ENCODE measurements around the gene COL19A1. TPM values are rescaled to one million over a fixed set of nuclear protein-coding genes. Genes with fewer than 3 reads are reported as not detected.

The COL19A1 gene
- total and polyA plus RNA-seq, 2 of the 13 experiments (the other 11 are each of a cell fraction or from before 2014, with no cell fraction given): not detected

- DNase-seq (ENCODE audit: low spot score) (no peak), FAIRE-seq (no peak), ATAC-seq (no peak)
- no peak overlapping the region for H3K4me3 ChIP-seq (replicated peaks in 1 of 3; ENCODE audit: insufficient read depth in 1 of 3, low read depth in 2 of 3, low read length in 3 of 3)
- H4K20me1 ChIP-seq (ENCODE audit: insufficient read depth, low read length): no peaks in the 10 kb centered on the region
- H3K79me2 ChIP-seq (ENCODE audit: insufficient read depth, low read length): no peaks in the 10 kb centered on the region
- no TSS peak for BruUV-seq (replicated peaks)
- WGBS (ENCODE audit: low lambda C conversion rate): 3% methylated on average over 5 of the region's 5 CpGs
- H3K9me3 ChIP-seq (ENCODE audit: low read length): no peaks in the 10 kb centered on the region
- no peak overlapping the region for H3K4me2 ChIP-seq (ENCODE audit: low read depth, low read length)
- TF ChIP-seq, protein P1, sequence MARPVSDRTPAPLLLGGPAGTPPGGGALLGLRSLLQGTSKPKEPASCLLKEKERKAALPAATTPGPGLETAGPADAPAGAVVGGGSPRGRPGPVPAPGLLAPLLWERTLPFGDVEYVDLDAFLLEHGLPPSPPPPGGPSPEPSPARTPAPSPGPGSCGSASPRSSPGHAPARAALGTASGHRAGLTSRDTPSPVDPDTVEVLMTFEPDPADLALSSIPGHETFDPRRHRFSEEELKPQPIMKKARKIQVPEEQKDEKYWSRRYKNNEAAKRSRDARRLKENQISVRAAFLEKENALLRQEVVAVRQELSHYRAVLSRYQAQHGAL (CRISPR knock-in tag; IDR thresholded peaks at IDR 0.05; ENCODE audit: not compliant biosample characterization): no peak
- H2AFZ ChIP-seq (ENCODE audit: low read length): no peak overlapping the region
- H3K9ac ChIP-seq (ENCODE audit: insufficient read depth, low read depth, low read length): no peak overlapping the region
- ChIA-PET CTCF (ENCODE audit: low intra/inter-chr PET ratio, low total read pairs) (no interaction called here), POLR2A (no interaction called here)
- H3K4me1 ChIP-seq (ENCODE audit: insufficient read depth, low read length): no peaks in the 10 kb centered on the region
- H3K27me3 ChIP-seq (ENCODE audit: control insufficient read depth in 1 of 2, insufficient read depth in 2 of 2, low read length in 2 of 2): no peaks in the 10 kb centered on the region
- in situ Hi-C loops (cut with HindIII; ENCODE audit: extremely low pct_ligation_motif_present, low pct_unique_long_range_greater_than_20kb): loop anchor here (25.0 kb wide), 2 partner anchors 375 to 1475 kb away; partner anchors contain the start of gene ADGRB3
- H3K36me3 ChIP-seq (replicated peaks in 1 of 2; ENCODE audit: control insufficient read depth in 1 of 2, insufficient read depth in 2 of 2, low read length in 2 of 2): no peaks in the 10 kb centered on the region
- intact Hi-C loops (cut with micrococcal nuclease; ENCODE audit: unreplicated experiment): no loop called here
- H3K27ac ChIP-seq (ENCODE audit: extremely low read length, insufficient read depth, low read length): no peak overlapping the region
These were observed 246.4 kb downstream of the COL19A1 start for GRCh38 chr6:70112716-70113115.

GRCh38 chr6:70113171-70113570 lies 246.8 kb downstream of the COL19A1 start:
- Histone ChIP-seq H3K9me3 (ENCODE audit: low read length) (no peaks in the 10 kb centered on the region), H3K4me3 (replicated peaks in 1 of 3; ENCODE audit: insufficient read depth in 1 of 3, low read depth in 2 of 3, low read length in 3 of 3) (no peak overlapping the region), H3K9ac (ENCODE audit: insufficient read depth, low read depth, low read length) (no peak overlapping the region), H3K27me3 (ENCODE audit: control insufficient read depth in 1 of 2, insufficient read depth in 2 of 2, low read length in 2 of 2) (no peaks in the 10 kb centered on the region), H2AFZ (ENCODE audit: low read length) (no peak overlapping the region), H3K36me3 (replicated peaks in 1 of 2; ENCODE audit: control insufficient read depth in 1 of 2, insufficient read depth in 2 of 2, low read length in 2 of 2) (no peaks in the 10 kb centered on the region), H3K4me1 (ENCODE audit: insufficient read depth, low read length) (no peaks in the 10 kb centered on the region), H3K27ac (ENCODE audit: extremely low read length, insufficient read depth, low read length) (no peak overlapping the region), H3K4me2 (ENCODE audit: low read depth, low read length) (no peak overlapping the region), H3K79me2 (ENCODE audit: insufficient read depth, low read length) (no peaks in the 10 kb centered on the region), H4K20me1 (ENCODE audit: insufficient read depth, low read length) (no peaks in the 10 kb centered on the region)
- FAIRE-seq: no peak
- TF ChIP-seq MBNL3 (CRISPR knock-in tag; conservative IDR thresholded peaks at IDR 0.05) (no peak), MED8 (CRISPR knock-in tag; IDR thresholded peaks at IDR 0.05; ENCODE audit: insufficient replicate concordance) (no peak), POLR2AphosphoS2 (IDR thresholded peaks at IDR 0.05; ENCODE audit: low read depth, low read length) (no peak), ZNF607 (CRISPR knock-in tag; IDR thresholded peaks at IDR 0.05; ENCODE audit: borderline replicate concordance) (no peak), ZNF512B (CRISPR knock-in tag; IDR thresholded peaks at IDR 0.05; ENCODE audit: borderline replicate concordance) (no peak), ZEB1 (IDR thresholded peaks at IDR 0.05; ENCODE audit: insufficient replicate concordance, low read depth) (no peak), GPN1 (CRISPR knock-in tag; IDR thresholded peaks at IDR 0.05; ENCODE audit: borderline replicate concordance) (no peak), TOPORS (CRISPR knock-in tag; IDR thresholded peaks at IDR 0.05) (no peak), ZFAT (CRISPR knock-in tag; conservative IDR thresholded peaks at IDR 0.05) (no peak), NBN (conservative IDR thresholded peaks at IDR 0.05) (no peak), NKX3-1 (CRISPR knock-in tag; IDR thresholded peaks at IDR 0.05) (no peak), ZNF552 (CRISPR knock-in tag; IDR thresholded peaks at IDR 0.05; ENCODE audit: borderline replicate concordance) (no peak), HCFC1 (IDR thresholded peaks at IDR 0.05; ENCODE audit: low read depth, low read length) (no peak)
- BruUV-seq (replicated peaks): no TSS peak
- 0% methylated on average over 1 of the region's 1 CpG for WGBS (ENCODE audit: low lambda C conversion rate)
- intact Hi-C loops (cut with micrococcal nuclease; ENCODE audit: unreplicated experiment): no loop called here
- DNase-seq (ENCODE audit: low spot score): no peak
- POLR2A ChIA-PET: no interaction called here
- CTCF ChIA-PET (ENCODE audit: low intra/inter-chr PET ratio, low total read pairs): no interaction called here
- in situ Hi-C loops (cut with HindIII; ENCODE audit: extremely low pct_ligation_motif_present, low pct_unique_long_range_greater_than_20kb): loop anchor here (25.0 kb wide), 2 partner anchors 376 to 1476 kb away; partner anchors contain the start of gene ADGRB3
- no peak for ATAC-seq
